IMR-90 (cell line): Measurements from ENCODE around the gene QSOX2. TPM values are rescaled to one million over a fixed set of nuclear protein-coding genes. Genes with fewer than 3 reads are reported as not detected.

Experiments used
- ATAC-seq: fragments of 200-7000 bp; cut with Tn5 transposase; 2 replicates; pipeline ENCODE4 v1.9.1; 2020; ENCODE audit warnings: low read depth, mild to moderate bottlenecking, moderate library complexity
- BruUV-seq: library from RNA; stranded (reverse); fragments of 400-500 nt; replicated peaks from 2 replicates; lab custom pipeline; 2021; lab: Mats Ljungman, UMichigan
- CTCF ChIA-PET: fragments of 300-600 bp; formaldehyde crosslinking; extraction: SDS; loops from one replicate; lab custom pipeline; 2021; ENCODE audit warnings: antibody characterized with exemption; lab: Yijun Ruan, JAX
- POLR2A ChIA-PET: fragments of 300-600 bp; sonication (Branson Sonifier 250); formaldehyde crosslinking; loops from one replicate; lab custom pipeline; 2022; ENCODE audit warnings: antibody characterized with exemption; ENCODE audit not compliant: unreplicated experiment; lab: Charles Lee
- DNase-seq: peaks from one replicate; pipeline ENCODE4 v3.0.0; 2013
- H2AFZ ChIP-seq: replicated peaks from 2 replicates; pipeline ENCODE3; 2013; ENCODE audit warnings: low read length, mild to moderate bottlenecking; ENCODE audit not compliant: poor library complexity
- H2AK5ac ChIP-seq: 2 replicates; pipeline ENCODE4 v1.6.1; 2013; ENCODE audit warnings: low read depth, low read length, inconsistent platforms
- H2AK9ac ChIP-seq: replicated peaks from 2 replicates; pipeline ENCODE3; 2013; ENCODE audit warnings: mild to moderate bottlenecking, low read depth, low read length, moderate library complexity; ENCODE audit not compliant: poor library complexity
- H2BK120ac ChIP-seq: 2 replicates; pipeline ENCODE4 v1.6.1; 2013; ENCODE audit warnings: low read depth, low read length, inconsistent platforms
- H2BK15ac ChIP-seq: 3 replicates; pipeline ENCODE4 v1.6.1; 2013; ENCODE audit warnings: low read depth, low read length, inconsistent platforms
- H2BK20ac ChIP-seq: 2 replicates; pipeline ENCODE4 v1.6.1; 2013; ENCODE audit warnings: low read depth, mild to moderate bottlenecking, inconsistent platforms, low read length, moderate library complexity
- H2BK5ac ChIP-seq: 2 replicates; pipeline ENCODE4 v1.6.1; 2013; ENCODE audit warnings: mild to moderate bottlenecking, low read depth, low read length, inconsistent platforms; ENCODE audit not compliant: poor library complexity, severe bottlenecking
- H3K14ac ChIP-seq: replicated peaks from 2 replicates; pipeline ENCODE4 v1.6.1; 2013; ENCODE audit warnings: low read depth, low read length, inconsistent platforms
- H3K18ac ChIP-seq: 2 replicates; pipeline ENCODE4 v1.6.1; 2013; ENCODE audit warnings: low read depth, low read length, control low read depth
- H3K23ac ChIP-seq: 2 replicates; pipeline ENCODE4 v1.6.1; 2013; ENCODE audit warnings: low read depth, low read length, inconsistent platforms
- H3K27ac ChIP-seq: 2 replicates; pipeline ENCODE4 v1.5.1; 2013; ENCODE audit warnings: mild to moderate bottlenecking, control low read depth, low read length; ENCODE audit not compliant: insufficient read depth
- H3K27me3 ChIP-seq: 2 replicates; pipeline ENCODE4 v1.6.1; 2013; ENCODE audit warnings: low read length; ENCODE audit not compliant: control insufficient read depth, insufficient read depth
- H3K36me3 ChIP-seq: 2 replicates; pipeline ENCODE4 v1.6.1; 2013; ENCODE audit warnings: low read length, mixed read lengths; ENCODE audit not compliant: control insufficient read depth, insufficient read depth
- H3K4ac ChIP-seq: 2 replicates; pipeline ENCODE4 v1.6.1; 2013; ENCODE audit warnings: low read depth, low read length, inconsistent platforms
- H3K4me1 ChIP-seq: 2 replicates; pipeline ENCODE4 v1.6.1; 2013; ENCODE audit warnings: low read length, mixed read lengths; ENCODE audit not compliant: control insufficient read depth, insufficient read depth
- H3K4me2 ChIP-seq: 2 replicates; pipeline ENCODE4 v1.6.1; 2013; ENCODE audit warnings: low read depth, mild to moderate bottlenecking, control low read depth, low read length, moderate library complexity
- H3K4me3 ChIP-seq: 2 replicates; pipeline ENCODE4 v1.5.1; 2013; ENCODE audit warnings: low read depth, mild to moderate bottlenecking, control low read depth, low read length, moderate library complexity; ENCODE audit not compliant: insufficient read depth
- H3K56ac ChIP-seq: 2 replicates; pipeline ENCODE4 v1.6.1; 2013; ENCODE audit warnings: low read length, inconsistent platforms; ENCODE audit not compliant: insufficient read depth; ENCODE audit errors: extremely low read depth
- H3K79me1 ChIP-seq, 2 experiments: 2 replicates each; pipeline ENCODE4 v1.6.1; 2013; ENCODE audit warnings: low read length in 2 of 2, inconsistent platforms in 1 of 2, low read depth in 1 of 2
- H3K9ac ChIP-seq: 2 replicates; pipeline ENCODE4 v1.6.1; 2013; ENCODE audit warnings: low read depth, low read length, control low read depth
- H3K9me1 ChIP-seq: 2 replicates; pipeline ENCODE4 v1.6.1; 2013; ENCODE audit warnings: low read length, inconsistent platforms; ENCODE audit not compliant: insufficient read depth
- H3K9me3 ChIP-seq: 2 replicates; pipeline ENCODE4 v1.6.1; 2013; ENCODE audit warnings: low read length; ENCODE audit not compliant: control insufficient read depth, insufficient read depth
- H4K20me1 ChIP-seq: 2 replicates; pipeline ENCODE4 v1.6.1; 2013; ENCODE audit warnings: low read length, inconsistent platforms; ENCODE audit not compliant: insufficient read depth
- H4K5ac ChIP-seq: 2 replicates; pipeline ENCODE4 v1.6.1; 2013; ENCODE audit warnings: mild to moderate bottlenecking, low read depth, low read length, control low read depth
- H4K8ac ChIP-seq, 2 experiments: 2 replicates each; pipeline ENCODE4 v1.6.1; 2013; ENCODE audit warnings: low read depth in 2 of 2, low read length in 2 of 2, control low read depth in 1 of 2, inconsistent platforms in 1 of 2
- H4K91ac ChIP-seq: 2 replicates; pipeline ENCODE4 v1.6.1; 2013; ENCODE audit warnings: low read depth, low read length, inconsistent platforms; ENCODE audit not compliant: insufficient read depth
- CHD1 ChIP-seq: IDR thresholded peaks from 2 replicates; pipeline ENCODE4 v1.6.1; 2012; ENCODE audit warnings: low read depth, low read length, improper control_type of control experiment
- CTCF ChIP-seq: conservative IDR thresholded peaks from 2 replicates; pipeline ENCODE4 v1.5.1; 2012; ENCODE audit warnings: mild to moderate bottlenecking, low read depth, low read length, improper control_type of control experiment
- FOS ChIP-seq: fragments of 150-350 bp; IDR thresholded peaks from 2 replicates; pipeline ENCODE4 v1.6.1; 2016; ENCODE audit warnings: low read depth, low read length
- MAZ ChIP-seq: IDR thresholded peaks from 2 replicates; pipeline ENCODE4 v1.6.1; 2012; ENCODE audit warnings: low read depth, mild to moderate bottlenecking, low read length, improper control_type of control experiment, moderate library complexity, borderline replicate concordance
- MXI1 ChIP-seq: IDR thresholded peaks from 2 replicates; pipeline ENCODE4 v1.6.1; 2012; ENCODE audit warnings: low read depth, mild to moderate bottlenecking, low read length, moderate library complexity, borderline replicate concordance
- POLR2A ChIP-seq: IDR thresholded peaks from 2 replicates; pipeline ENCODE4 v1.6.1; 2012; ENCODE audit warnings: mild to moderate bottlenecking, low read depth, low read length
- RCOR1 ChIP-seq: IDR thresholded peaks from 2 replicates; pipeline ENCODE4 v1.6.1; 2012; ENCODE audit warnings: mild to moderate bottlenecking, low read length, improper control_type of control experiment; ENCODE audit not compliant: insufficient replicate concordance
- RFX5 ChIP-seq: IDR thresholded peaks from 2 replicates; pipeline ENCODE4 v1.8.0; 2012; ENCODE audit warnings: low read depth, mild to moderate bottlenecking, low read length, moderate library complexity
- SMC3 ChIP-seq: fragments of 150-350 bp; IDR thresholded peaks from 2 replicates; pipeline ENCODE4 v1.6.1; 2016; ENCODE audit warnings: low read depth, mild to moderate bottlenecking, antibody characterized with exemption, low read length, moderate library complexity
- USF2 ChIP-seq: fragments of 150-350 bp; IDR thresholded peaks from 2 replicates; pipeline ENCODE4 v1.6.1; 2017; ENCODE audit warnings: mild to moderate bottlenecking, antibody characterized with exemption, low read length, low read depth
- WGBS, 2 experiments: methylation state at CpG; one replicate each; pipeline versions ENCODE4 v1.1.5 to v1.1.7; 2013; ENCODE audit warnings: missing lambda C conversion rate in 2 of 2; ENCODE audit not compliant: insufficient read length in 1 of 2; ENCODE audit errors: extremely low coverage in 2 of 2; 5-methylcytosine and 5-hydroxymethylcytosine counted together
- dilution Hi-C: fragments of 300-500 bp; cut with HindIII; formaldehyde crosslinking; loops from one replicate; pipeline ENCODE4 v1.14.3; 2018; ENCODE audit warnings: low sequenced_read_pairs; ENCODE audit not compliant: unreplicated experiment
- in situ Hi-C: fragments of 300-500 bp; cut with MboI; formaldehyde crosslinking; loops from 3 replicates; pipeline ENCODE4 v1.14.3; 2019; ENCODE audit warnings: low sequenced_read_pairs, inconsistent platforms, mixed read lengths
- intact Hi-C: fragments of 100-400 bp; cut with micrococcal nuclease; formaldehyde crosslinking; loops from 2 replicates; pipeline ENCODE4 v1.10.0; 2022
- polyA plus RNA-seq, 3 experiments: library from polyadenylated mRNA; depleted of rRNA; stranded (reverse); fragments of >200 nt; gene quantifications; 2 replicates each; pipeline ENCODE4 v1.2.3, GENCODE V29; 2012; ENCODE audit warnings: low replicate concordance in 1 of 3
- total RNA-seq: library from RNA; depleted of rRNA; stranded (reverse); fragments of >200 nt; gene quantifications from 2 replicates; pipeline ENCODE4 v1.2.3, GENCODE V29; 2012
- TF ChIP-seq, protein P1 (sequence below): fragments of 150-350 bp; IDR thresholded peaks from 2 replicates; pipeline ENCODE4 v1.6.1; 2016; ENCODE audit warnings: low read depth, mild to moderate bottlenecking, low read length, moderate library complexity, borderline replicate concordance

QSOX2 gene
- total and polyA plus RNA-seq, 2 of the 4 experiments (the other 2 are of a cell fraction) = 5.9 to 12.9 TPM

DNA sequence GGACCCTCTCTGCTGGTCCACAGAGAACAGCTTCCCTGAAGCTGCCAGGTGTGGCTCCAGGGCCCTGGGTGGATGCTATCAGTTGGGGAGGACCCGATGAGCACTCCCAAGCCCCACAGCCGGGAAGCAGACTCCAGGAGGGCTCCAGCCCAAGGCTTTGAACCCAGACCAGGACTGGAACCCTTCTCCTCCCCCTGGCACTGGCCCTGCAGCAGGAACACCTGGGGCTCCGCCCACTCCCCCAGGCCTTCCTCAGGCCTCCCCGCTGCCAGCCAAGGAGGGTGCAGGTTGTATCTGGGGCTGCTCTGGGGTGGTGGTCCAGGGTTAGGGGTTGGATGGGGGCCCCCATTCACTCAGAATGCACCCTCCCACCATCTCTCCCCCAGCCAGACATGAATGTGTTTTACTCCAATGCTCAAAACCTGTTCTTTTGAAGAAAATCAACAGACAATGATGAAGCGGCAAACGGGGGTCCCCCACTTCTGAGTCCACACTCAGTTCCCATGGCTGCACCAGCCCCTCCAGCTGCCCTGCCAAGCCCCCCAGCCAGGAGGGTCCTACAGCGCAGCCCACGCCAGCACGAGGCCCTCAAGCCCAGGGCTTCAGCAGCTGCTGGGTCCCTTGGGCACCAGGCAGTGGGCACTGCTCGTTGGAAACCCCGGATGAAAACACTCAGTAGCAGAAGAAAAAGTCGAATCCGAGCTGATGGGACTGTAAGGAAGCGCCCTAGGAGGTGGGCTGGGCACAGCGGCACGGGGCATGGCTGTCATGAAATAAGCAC is 35.1 kb upstream of the QSOX2 start:
- no TSS peak for BruUV-seq
- Histone ChIP-seq H2BK120ac (no peak overlapping the region), H2AK5ac (no peak overlapping the region), H2BK20ac (no peak overlapping the region), H3K9ac (no peak overlapping the region), H3K36me3 (no peaks in the 10 kb centered on the region), H3K23ac (no peak overlapping the region), H3K9me1 (no peaks in the 10 kb centered on the region), H2AK9ac (no peak overlapping the region), H3K79me1 (no peaks in the 10 kb centered on the region), H4K20me1 (no peaks in the 10 kb centered on the region; the same call in 1 of the 2 replicates), H3K27ac (no peak overlapping the region), H2AFZ (no peak overlapping the region), H3K9me3 (peaks cover 4% of the 10 kb centered on the region), H3K4me2 (no peak overlapping the region), H4K8ac (no peak overlapping the region), H2BK15ac (no peak overlapping the region), H3K4me1 (no peaks in the 10 kb centered on the region), H3K14ac (no peak overlapping the region), H3K27me3 (peaks cover 31% of the 10 kb centered on the region), H3K18ac (no peak overlapping the region), H4K5ac (no peak overlapping the region), H3K56ac (no peak overlapping the region), H4K91ac (no peak overlapping the region), H3K4me3 (no peak overlapping the region), H2BK5ac (no peak overlapping the region), H3K4ac (no peak overlapping the region)
- ATAC-seq = no peak
- no peak for DNase-seq
- TF ChIP-seq RFX5 (no peak), SMC3 (no peak), CHD1 (no peak), MXI1 (no peak), FOS (no peak), USF2 (no peak), POLR2A (no peak), MAZ (no peak), CTCF (no peak), RCOR1 (no peak)
- TF ChIP-seq, protein P1, sequence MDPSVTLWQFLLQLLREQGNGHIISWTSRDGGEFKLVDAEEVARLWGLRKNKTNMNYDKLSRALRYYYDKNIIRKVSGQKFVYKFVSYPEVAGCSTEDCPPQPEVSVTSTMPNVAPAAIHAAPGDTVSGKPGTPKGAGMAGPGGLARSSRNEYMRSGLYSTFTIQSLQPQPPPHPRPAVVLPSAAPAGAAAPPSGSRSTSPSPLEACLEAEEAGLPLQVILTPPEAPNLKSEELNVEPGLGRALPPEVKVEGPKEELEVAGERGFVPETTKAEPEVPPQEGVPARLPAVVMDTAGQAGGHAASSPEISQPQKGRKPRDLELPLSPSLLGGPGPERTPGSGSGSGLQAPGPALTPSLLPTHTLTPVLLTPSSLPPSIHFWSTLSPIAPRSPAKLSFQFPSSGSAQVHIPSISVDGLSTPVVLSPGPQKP = no peak
- dilution Hi-C loops (no loop called here), in situ Hi-C loops (no loop called here), intact Hi-C loops (no loop called here)
- WGBS, 2 experiments = 73% methylated on average over 12 of the region's 16 CpGs; no CpG with 5 or more reads in 1 of the 2 experiments
- ChIA-PET POLR2A (no interaction called here), CTCF (no interaction called here)
